ENCODE data around the gene MUC4.

Gene MUC4

GRCh38 chr3:195697582-195698324 lies 114.0 kb downstream of the MUC4 start:
- DNase-seq: no peak
